ENCODE data around the gene EFNA4.

Gene EFNA4

GRCh38 chr1:155033524-155033923 lies 30.0 kb upstream of the EFNA4 start, which contains the start of the genes DCST1 and DCST2:
TSS of gene DCST1 (plus strand) at chr1:155033824. CDS start at chr1:155034037, 213 bp downstream.
TSS of gene DCST2 (minus strand) at chr1:155033781. CDS start at chr1:155033701, 80 bp downstream.
- Histone ChIP-seq H3K4me1 (ENCODE audit: control insufficient read depth in 1 of 2, insufficient read depth in 1 of 2, low read depth in 1 of 2, low read length in 1 of 2) (peaks cover 23 to 25% of the 10 kb centered on the region in 2 experiments), H3K9me3 (no peaks in the 10 kb centered on the region), H3K4me3 (ENCODE audit: low read depth in 1 of 2, low read length in 1 of 2) (no peak within 1 kb of the TSS), H3K27me3 (no peaks in the 10 kb centered on the region), H3K36me3 (no peaks in the 10 kb centered on the region), H3K27ac (no peak within 1 kb of the TSS)
- TF ChIP-seq CTCF (IDR thresholded peaks at IDR 0.05): no peak

- Histone ChIP-seq H3K4me3 (ENCODE audit: low read depth in 1 of 2, low read length in 1 of 2) (no peak overlapping the region), H3K36me3 (no peaks in the 10 kb centered on the region), H3K27ac (no peak overlapping the region), H3K4me1 (ENCODE audit: control insufficient read depth in 1 of 2, insufficient read depth in 1 of 2, low read depth in 1 of 2, low read length in 1 of 2) (peaks cover 26% of the 10 kb centered on the region in 2 experiments), H3K27me3 (no peaks in the 10 kb centered on the region), H3K9me3 (no peaks in the 10 kb centered on the region)
- TF ChIP-seq CTCF (IDR thresholded peaks at IDR 0.05): no peak
Observed at GRCh38 chr1:155034318-155035208, 29.0 kb upstream of the EFNA4 start.

GRCh38 chr1:155035936-155036335 lies 27.6 kb upstream of the EFNA4 start:
- peaks cover 26 to 28% of the 10 kb centered on the region in 2 experiments for H3K4me1 ChIP-seq (ENCODE audit: control insufficient read depth in 1 of 2, insufficient read depth in 1 of 2, low read depth in 1 of 2, low read length in 1 of 2)
- H3K27ac ChIP-seq: no peak overlapping the region
- no peaks in the 10 kb centered on the region for H3K36me3 ChIP-seq
- TF ChIP-seq CTCF (IDR thresholded peaks at IDR 0.05): no peak
- H3K9me3 ChIP-seq: no peaks in the 10 kb centered on the region
- H3K27me3 ChIP-seq: no peaks in the 10 kb centered on the region
- H3K4me3 ChIP-seq (ENCODE audit: low read depth in 1 of 2, low read length in 1 of 2): no peak overlapping the region

GRCh38 chr1:155037043-155037442 lies 26.5 kb upstream of the EFNA4 start:
- Histone ChIP-seq H3K4me1 (ENCODE audit: control insufficient read depth in 1 of 2, insufficient read depth in 1 of 2, low read depth in 1 of 2, low read length in 1 of 2) (peaks cover 26 to 28% of the 10 kb centered on the region in 2 experiments), H3K36me3 (no peaks in the 10 kb centered on the region), H3K27me3 (no peaks in the 10 kb centered on the region), H3K4me3 (ENCODE audit: low read depth in 1 of 2, low read length in 1 of 2) (no peak overlapping the region), H3K9me3 (no peaks in the 10 kb centered on the region), H3K27ac (no peak overlapping the region)
- no peak for TF ChIP-seq CTCF (IDR thresholded peaks at IDR 0.05)

- Histone ChIP-seq H3K36me3 (no peaks in the 10 kb centered on the region), H3K27me3 (no peaks in the 10 kb centered on the region), H3K4me1 (ENCODE audit: control insufficient read depth in 1 of 2, insufficient read depth in 1 of 2, low read depth in 1 of 2, low read length in 1 of 2) (peaks cover 26 to 28% of the 10 kb centered on the region in 2 experiments), H3K9me3 (no peaks in the 10 kb centered on the region), H3K4me3 (ENCODE audit: low read depth in 1 of 2, low read length in 1 of 2) (no peak overlapping the region), H3K27ac (no peak overlapping the region)
- TF ChIP-seq CTCF (IDR thresholded peaks at IDR 0.05): no peak
Observed at GRCh38 chr1:155037851-155038441, 25.6 kb upstream of the EFNA4 start.
